Measurements from ENCODE around the gene SLC26A8. TPM values are rescaled to one million over a fixed set of nuclear protein-coding genes. Genes with fewer than 3 reads are reported as not detected.
"Not testable (repeated sequence)": the region's sequence is repeated elsewhere in the genome, so short reads cannot be mapped to it uniquely, and the experiment has no call there.

Gene SLC26A8
- total RNA-seq, 1 donor from 2014 or later, result not detected

- no peak for DNase-seq (ENCODE audit: low read depth)
Observed at GRCh38 chr6:36019167-36019566, 5.3 kb downstream of the SLC26A8 start.

DNA sequence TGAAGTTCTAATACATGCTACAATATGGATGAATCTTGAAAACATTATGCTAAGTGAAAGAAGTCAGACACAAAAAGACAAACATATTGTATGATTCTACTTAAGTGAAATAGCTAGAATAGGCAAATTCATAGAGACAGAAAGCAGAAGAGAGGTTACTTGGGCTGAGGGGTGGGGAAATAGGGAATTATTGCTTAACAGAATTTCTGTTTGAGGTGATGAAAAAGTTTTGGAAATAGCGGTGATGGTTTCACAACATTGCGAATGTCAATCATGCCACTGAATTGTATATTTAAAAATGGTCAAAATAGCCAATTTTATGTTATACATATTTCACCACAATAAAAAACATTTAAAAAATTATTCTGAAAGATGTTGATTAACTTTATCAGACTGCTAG is 6.1 kb downstream of the SLC26A8 start:
- no peak for DNase-seq (ENCODE audit: low read depth)

- DNase-seq (ENCODE audit: low read depth), result no peak
Observed at GRCh38 chr6:36015666-36016065, 8.8 kb downstream of the SLC26A8 start.

- no peak for DNase-seq (ENCODE audit: low read depth)
Observed at GRCh38 chr6:36000451-36000850, 24.0 kb downstream of the SLC26A8 start.

GRCh38 chr6:35993150-35993549 is 31.3 kb downstream of the SLC26A8 start:
- DNase-seq (ENCODE audit: low read depth), result no peak

DNA sequence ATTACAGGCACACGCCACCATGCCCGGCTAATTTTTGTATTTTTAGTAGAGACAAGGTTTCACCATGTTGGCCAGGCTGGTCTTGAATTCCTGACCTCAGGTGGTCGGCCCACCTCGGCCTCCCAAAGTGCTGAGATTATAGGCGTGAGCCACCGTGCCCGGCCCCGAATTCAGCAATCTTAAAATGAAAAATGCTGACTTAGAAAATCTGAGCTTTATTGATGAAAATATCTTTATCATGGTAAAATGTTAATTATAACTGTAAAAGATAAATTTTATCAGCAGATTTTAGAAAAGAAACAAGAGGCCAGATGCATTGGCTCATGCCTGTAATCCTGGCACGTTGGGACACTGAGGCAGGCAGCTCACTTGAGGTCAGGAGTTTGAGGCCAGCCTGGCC is 36.4 kb downstream of the SLC26A8 start:
- DNase-seq (ENCODE audit: low read depth), result not testable (repeated sequence)

DNA sequence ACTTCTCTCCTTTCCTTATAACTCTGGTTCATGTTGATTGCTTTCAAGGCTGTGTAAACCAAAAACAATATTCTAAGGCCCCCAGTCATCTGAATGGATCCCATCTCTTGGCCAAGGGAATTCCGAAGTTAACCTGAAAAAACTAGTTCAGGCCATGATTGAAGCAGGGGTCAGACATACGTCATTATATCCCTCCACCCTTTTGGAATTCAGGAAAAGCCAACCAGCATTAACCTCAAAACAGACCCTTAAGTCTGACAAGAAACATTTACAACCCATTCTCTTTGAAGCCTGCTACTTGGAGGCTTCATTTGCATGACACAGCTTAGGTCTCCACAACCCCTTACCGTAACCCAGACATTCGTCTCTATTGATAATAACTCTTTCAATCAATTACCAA is 39.7 kb downstream of the SLC26A8 start:
- DNase-seq (ENCODE audit: low read depth), result no peak

DNA sequence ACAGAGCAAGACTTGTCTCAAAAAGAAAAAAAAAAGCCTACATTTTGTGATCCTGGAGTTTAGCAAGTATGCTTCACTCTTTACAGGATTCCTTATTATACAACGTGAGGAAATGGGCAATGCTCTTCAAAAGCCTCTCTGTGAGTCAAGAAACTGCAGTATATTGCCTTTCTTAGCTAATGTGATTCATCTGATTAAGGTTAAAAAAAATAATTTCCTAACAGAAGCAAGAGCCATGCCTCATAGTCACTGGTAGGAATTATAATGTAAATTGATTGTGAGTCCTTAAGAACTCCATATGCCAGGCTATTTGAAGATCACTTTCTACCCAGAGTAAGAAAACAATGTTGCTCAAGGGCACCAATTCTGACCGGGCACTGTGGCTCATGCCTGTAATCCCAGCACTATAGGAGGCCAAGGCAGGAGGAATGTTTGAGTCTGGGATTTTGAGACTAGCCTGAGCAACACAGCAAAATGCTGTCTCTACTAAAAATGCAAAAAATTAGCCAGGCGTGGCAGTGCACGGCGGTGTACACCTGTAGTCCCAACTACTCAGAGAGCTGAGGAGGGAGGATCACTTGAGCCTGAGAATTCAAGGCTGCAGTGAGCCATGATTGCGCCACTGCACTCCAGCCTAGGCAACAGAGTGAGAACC is 43.3 kb downstream of the SLC26A8 start:
- DNase-seq (ENCODE audit: low read depth), result no peak

DNA sequence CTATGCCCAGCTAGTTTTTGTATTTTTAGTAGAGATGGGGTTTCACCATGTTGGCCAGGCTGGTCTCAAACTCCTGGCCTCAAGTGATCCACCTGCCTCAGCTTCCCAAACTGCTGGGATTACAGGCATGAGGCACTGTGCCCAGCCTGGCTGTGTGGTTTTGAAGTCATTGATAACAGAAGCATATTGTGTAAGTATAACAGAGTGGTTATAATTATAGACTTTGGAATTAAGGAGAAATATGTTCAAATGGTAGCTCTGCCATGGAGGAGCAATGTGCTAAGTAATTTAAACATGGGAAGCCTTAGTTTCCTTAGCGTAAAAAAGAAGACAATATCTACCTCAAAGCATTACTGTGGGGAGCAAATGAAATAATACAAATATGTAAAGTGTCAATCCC is 44.3 kb downstream of the SLC26A8 start:
- DNase-seq (ENCODE audit: low read depth), result not testable (repeated sequence)

- DNase-seq (ENCODE audit: low read depth), result no peak
Observed at GRCh38 chr6:35977308-35977707, 47.1 kb downstream of the SLC26A8 start.

- DNase-seq (ENCODE audit: low read depth), result no peak
Observed at GRCh38 chr6:35973670-35974222, 50.7 kb downstream of the SLC26A8 start.

DNA sequence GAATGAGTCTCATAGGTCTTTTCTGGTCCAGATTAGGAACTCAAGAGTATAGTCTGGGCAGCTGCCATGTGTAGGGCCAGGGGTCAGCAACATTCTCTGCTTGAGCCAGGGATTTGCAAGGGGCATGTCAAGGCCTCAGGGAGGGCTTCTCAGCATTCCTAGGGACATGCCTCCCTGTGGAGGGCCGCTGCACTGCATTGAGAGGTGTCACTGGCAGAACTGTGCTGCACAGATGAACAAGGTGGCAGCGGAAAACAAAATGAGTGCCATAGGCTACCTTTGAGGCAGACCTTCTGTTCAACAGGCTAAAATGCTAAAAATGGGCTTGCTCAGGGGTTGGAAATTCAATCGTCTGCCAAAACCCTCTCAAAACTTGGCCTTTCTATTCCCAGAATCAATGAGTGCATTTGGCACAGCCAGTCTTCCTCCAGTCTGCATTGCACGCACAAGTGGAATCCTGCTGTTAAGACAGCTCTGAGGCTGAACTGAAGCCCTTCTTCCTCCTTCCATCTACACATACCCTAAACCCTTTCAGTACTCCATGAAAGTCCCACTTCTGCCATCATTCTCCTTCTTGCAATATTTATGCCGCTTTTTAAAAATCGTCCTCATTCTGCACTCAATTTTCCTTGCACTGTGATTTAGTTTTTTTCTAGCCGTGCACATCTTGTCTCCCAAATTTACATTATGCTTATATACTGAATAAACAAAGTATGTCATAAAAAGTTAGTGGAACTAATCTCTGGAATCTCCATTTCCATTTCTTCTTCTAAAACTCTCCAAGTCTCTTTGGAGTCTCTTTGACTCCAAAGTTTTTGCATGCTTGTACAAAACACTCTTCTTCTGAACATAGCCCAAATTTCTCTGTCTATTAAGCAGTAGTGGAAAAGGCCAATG is 51.7 kb downstream of the SLC26A8 start:
- DNase-seq (ENCODE audit: low read depth), result no peak

DNA sequence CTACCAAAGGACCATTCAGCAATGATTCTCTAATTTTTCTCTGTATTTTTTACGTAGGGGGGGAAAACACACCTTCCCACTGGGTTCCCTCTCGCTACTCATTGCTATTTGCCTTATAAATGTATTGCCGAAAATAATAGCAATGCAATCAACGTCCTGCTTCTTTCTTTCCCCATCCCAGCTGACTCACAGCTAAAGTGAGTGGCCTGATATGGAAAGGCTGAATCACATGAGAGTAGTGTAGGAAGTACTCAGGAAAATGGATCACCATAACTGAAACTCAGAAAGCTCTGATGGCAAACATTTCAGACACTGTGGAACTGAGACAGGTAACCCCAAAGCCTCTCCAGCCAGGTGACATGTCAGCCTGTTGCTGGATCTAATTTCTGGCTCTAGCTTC is 54.3 kb downstream of the SLC26A8 start:
- DNase-seq (ENCODE audit: low read depth), result no peak

GRCh38 chr6:35969646-35970045 is 54.8 kb downstream of the SLC26A8 start:
- no peak for DNase-seq (ENCODE audit: low read depth)

DNA sequence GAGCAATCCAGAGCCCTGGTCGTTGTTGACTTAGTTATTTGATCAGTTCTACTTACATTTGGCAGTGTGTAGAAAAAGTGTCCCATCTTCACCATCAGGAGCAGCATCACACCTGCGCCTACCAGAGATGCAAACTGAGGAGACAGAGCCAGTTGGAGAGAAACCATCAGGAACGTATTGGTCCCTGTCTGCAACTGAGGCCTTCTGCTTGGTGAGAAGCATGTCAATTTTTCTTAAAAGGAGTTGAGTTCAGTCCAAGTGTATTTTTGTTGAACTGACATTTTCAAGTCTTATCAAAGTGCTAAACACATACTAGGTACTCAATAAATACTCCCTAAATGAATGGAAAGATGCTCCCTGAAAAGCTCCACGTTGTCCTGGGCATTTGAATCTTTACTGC is 55.6 kb downstream of the SLC26A8 start:
- no peak for DNase-seq (ENCODE audit: low read depth)

DNA sequence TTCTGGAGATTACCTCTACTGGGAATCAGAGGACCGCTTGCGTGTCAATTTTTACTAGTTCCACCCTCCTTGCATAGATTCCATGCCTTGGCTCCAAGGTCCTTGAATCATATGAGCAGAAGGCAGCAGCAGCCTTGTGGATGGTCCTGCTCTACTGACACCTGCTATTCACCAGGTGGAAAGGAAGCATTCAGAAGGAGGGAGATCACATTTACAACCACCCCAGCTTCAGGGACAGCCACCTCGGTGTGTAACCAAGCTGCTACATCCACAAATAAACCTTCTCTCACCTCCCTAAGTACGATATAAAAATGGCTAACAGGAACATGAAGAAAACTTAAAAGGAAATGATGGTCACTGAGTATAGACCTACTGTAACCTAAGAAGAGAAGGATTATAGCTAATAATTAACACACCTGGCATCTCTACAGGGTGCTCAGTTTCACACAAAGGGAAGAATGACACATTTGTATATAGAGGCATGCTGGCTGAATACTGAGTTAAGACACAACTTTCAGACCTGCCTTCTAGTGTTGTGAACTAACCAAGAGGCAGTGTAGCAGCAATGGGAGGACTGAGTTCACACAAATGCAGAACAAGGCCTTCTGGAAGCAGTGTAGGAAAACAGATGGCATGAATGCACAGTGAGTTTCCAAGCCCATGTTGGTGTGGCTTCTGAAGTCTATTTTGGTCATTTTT is 57.2 kb downstream of the SLC26A8 start:
- DNase-seq (ENCODE audit: low read depth), result no peak

- no peak for DNase-seq (ENCODE audit: low read depth)
Observed at GRCh38 chr6:35962779-35963560, 61.5 kb downstream of the SLC26A8 start.

GRCh38 chr6:35960187-35960586 is 64.3 kb downstream of the SLC26A8 start:
- no peak for DNase-seq (ENCODE audit: low read depth)

DNA sequence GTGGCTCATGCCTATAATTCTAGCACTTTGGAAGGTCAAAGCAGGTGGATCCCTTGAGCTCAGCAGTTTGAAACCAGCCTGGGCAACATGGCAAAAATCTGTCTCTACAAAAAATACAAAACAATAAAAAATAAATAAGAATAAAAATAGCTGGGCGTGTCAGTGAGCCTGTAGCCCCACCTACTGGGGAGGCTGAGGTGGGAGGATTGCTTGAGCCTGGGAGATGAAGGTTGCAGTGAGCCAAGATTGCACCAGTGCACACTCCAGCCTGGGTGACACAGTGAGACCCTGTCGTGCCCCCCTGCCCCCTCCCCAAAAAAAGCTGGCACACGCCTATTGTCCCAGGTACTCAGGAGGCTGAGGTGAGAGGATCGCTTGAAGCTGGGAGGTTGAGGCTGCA is 68.5 kb downstream of the SLC26A8 start:
- DNase-seq (ENCODE audit: low read depth), result no peak

GRCh38 chr6:35955521-35955920 is 68.9 kb downstream of the SLC26A8 start:
- no peak for DNase-seq (ENCODE audit: low read depth)

- no peak for DNase-seq (ENCODE audit: low read depth)
Observed at GRCh38 chr6:35955071-35955470, 69.4 kb downstream of the SLC26A8 start.

Data from myocyte (in vitro differentiated cells).